Ishikawa (cell line): ENCODE results near the gene KYAT1.

Experiments
- CEBPB ChIP-seq: IDR thresholded peaks from 2 replicates; pipeline ENCODE4 v1.6.1; 2012
- CREB1 ChIP-seq: IDR thresholded peaks from 2 replicates; pipeline ENCODE4 v1.6.1; 2012; ENCODE audit warnings: low read depth
- EGR1 ChIP-seq: IDR thresholded peaks from 2 replicates; pipeline ENCODE4 v1.6.1; 2012
- EP300 ChIP-seq: IDR thresholded peaks from 2 replicates; pipeline ENCODE4 v1.6.1; 2012; ENCODE audit warnings: borderline replicate concordance
- FOXM1 ChIP-seq: IDR thresholded peaks from 2 replicates; pipeline ENCODE4 v1.6.1; 2012; ENCODE audit warnings: low read depth, borderline replicate concordance
- MAX ChIP-seq: IDR thresholded peaks from 2 replicates; pipeline ENCODE4 v1.6.1; 2012
- NFIC ChIP-seq: IDR thresholded peaks from 2 replicates; pipeline ENCODE4 v1.6.1; 2012
- RAD21 ChIP-seq: IDR thresholded peaks from 2 replicates; pipeline ENCODE4 v1.6.1; 2012; ENCODE audit warnings: low read depth
- REST ChIP-seq: IDR thresholded peaks from 2 replicates; pipeline ENCODE4 v1.6.1; 2012; ENCODE audit warnings: low read depth, mild to moderate bottlenecking
- TAF1 ChIP-seq: IDR thresholded peaks from 2 replicates; pipeline ENCODE4 v1.6.1; 2012; ENCODE audit warnings: low read depth, mild to moderate bottlenecking
- TCF12 ChIP-seq: IDR thresholded peaks from 2 replicates; pipeline ENCODE4 v1.6.1; 2012; ENCODE audit warnings: low read depth
- TEAD4 ChIP-seq: IDR thresholded peaks from 2 replicates; pipeline ENCODE4 v1.6.1; 2012
- USF1 ChIP-seq: IDR thresholded peaks from 2 replicates; pipeline ENCODE4 v1.6.1; 2012
- YY1 ChIP-seq: IDR thresholded peaks from 2 replicates; pipeline ENCODE4 v1.6.1; 2012; ENCODE audit warnings: low read depth
- ZBTB7A ChIP-seq: IDR thresholded peaks from 2 replicates; pipeline ENCODE4 v1.6.1; 2012; ENCODE audit warnings: low read depth

KYAT1 gene

GRCh38 chr9:128918921-128919320 is 37.2 kb upstream of the KYAT1 start:
- TF ChIP-seq YY1 (no peak), ZBTB7A (no peak), TEAD4 (no peak), CREB1 (no peak), USF1 (no peak), RAD21 (no peak), MAX (no peak), NFIC (no peak), TAF1 (no peak)

- TF ChIP-seq MAX (peak; percentile 42; the same call in 1 of the 2 replicates), TCF12 (no peak), NFIC (peak; percentile 51), REST (no peak)
These were observed 35.5 kb upstream of the KYAT1 start for GRCh38 chr9:128917151-128917849.

- no peak for TF ChIP-seq YY1
- no peak for TF ChIP-seq EP300
- no peak for TF ChIP-seq NFIC
- no peak for TF ChIP-seq USF1
- no peak for TF ChIP-seq TCF12
- no peak for TF ChIP-seq TAF1
- no peak for TF ChIP-seq TEAD4
- no peak for TF ChIP-seq EGR1
- no peak for TF ChIP-seq RAD21
- no peak for TF ChIP-seq REST
- no peak for TF ChIP-seq MAX
- TF ChIP-seq FOXM1, result no peak
These were observed 35.0 kb upstream of the KYAT1 start for GRCh38 chr9:128916745-128917144.

- TF ChIP-seq USF1 (no peak), YY1 (no peak), NFIC (no peak), CEBPB (no peak), REST (no peak), RAD21 (no peak), ZBTB7A (no peak), MAX (no peak), TCF12 (no peak), EP300 (no peak), TEAD4 (no peak)
These were observed 34.5 kb upstream of the KYAT1 start for GRCh38 chr9:128916204-128916603.
